HCT116 (cell line): Measurements from ENCODE around the gene CNOT10.

Source experiments
- CEBPB ChIP-seq: IDR thresholded peaks from 2 replicates; pipeline ENCODE4 v1.6.1; 2012; ENCODE audit warnings: low read depth
- EZH2 ChIP-seq: fragments of 200-600 bp; sonication (generic); IDR thresholded peaks from 2 replicates; pipeline ENCODE4 v1.6.1; 2017; ENCODE audit warnings: antibody characterized with exemption, mixed run types
- EZH2phosphoT487 ChIP-seq: fragments of 200-600 bp; IDR thresholded peaks from 2 replicates; pipeline ENCODE4 v1.6.1; 2018; ENCODE audit warnings: antibody characterized with exemption, borderline replicate concordance
- POLR2A ChIP-seq: IDR thresholded peaks from 2 replicates; pipeline ENCODE4 v1.7.0; 2011; ENCODE audit warnings: borderline replicate concordance; ENCODE audit not compliant: insufficient read depth, insufficient read length; ENCODE audit errors: extremely low read depth
- POLR2AphosphoS5 ChIP-seq: IDR thresholded peaks from 2 replicates; pipeline ENCODE4 v1.6.1; 2011; ENCODE audit warnings: mild to moderate bottlenecking, low read depth, low read length, moderate library complexity
- RAD21 ChIP-seq: IDR thresholded peaks from 2 replicates; pipeline ENCODE4 v1.6.1; 2012; ENCODE audit warnings: low read depth, mild to moderate bottlenecking
- SIN3A ChIP-seq: IDR thresholded peaks from 2 replicates; pipeline ENCODE4 v1.6.1; 2012; ENCODE audit warnings: low read depth
- SP1 ChIP-seq: IDR thresholded peaks from 2 replicates; pipeline ENCODE4 v1.6.1; 2012; ENCODE audit warnings: low read depth
- ZBTB33 ChIP-seq: IDR thresholded peaks from 2 replicates; pipeline ENCODE4 v1.6.1; 2011; ENCODE audit warnings: mild to moderate bottlenecking, low read length, moderate library complexity; ENCODE audit not compliant: insufficient replicate concordance; ENCODE audit errors: extremely low read depth
- TF ChIP-seq, protein P1 (sequence below), 3 experiments: fragments of 200-600 bp in 1 of 3; sonication (generic) in 1 of 3; IDR thresholded peaks in 2 of 3; conservative IDR thresholded peaks in 1 of 3; 2 replicates each; pipeline ENCODE4 v1.5.1; 2012 to 2017; ENCODE audit warnings: low read depth in 2 of 3, low read length in 2 of 3, antibody characterized with exemption in 1 of 3, borderline replicate concordance in 1 of 3, control low read depth in 1 of 3, mild to moderate bottlenecking in 1 of 3, mixed read lengths in 1 of 3, mixed run types in 1 of 3, moderate library complexity in 1 of 3; ENCODE audit not compliant: insufficient read depth in 1 of 3
- TF ChIP-seq, protein P2 (sequence below): IDR thresholded peaks from 2 replicates; pipeline ENCODE4 v1.6.1; 2012
- TF ChIP-seq, protein P3 (sequence below): IDR thresholded peaks from 2 replicates; pipeline ENCODE4 v1.6.1; 2012; ENCODE audit warnings: low read depth

GRCh38 chr3:32675650-32676049 is 9.3 kb upstream of the CNOT10 start:
- TF ChIP-seq, protein P1, sequence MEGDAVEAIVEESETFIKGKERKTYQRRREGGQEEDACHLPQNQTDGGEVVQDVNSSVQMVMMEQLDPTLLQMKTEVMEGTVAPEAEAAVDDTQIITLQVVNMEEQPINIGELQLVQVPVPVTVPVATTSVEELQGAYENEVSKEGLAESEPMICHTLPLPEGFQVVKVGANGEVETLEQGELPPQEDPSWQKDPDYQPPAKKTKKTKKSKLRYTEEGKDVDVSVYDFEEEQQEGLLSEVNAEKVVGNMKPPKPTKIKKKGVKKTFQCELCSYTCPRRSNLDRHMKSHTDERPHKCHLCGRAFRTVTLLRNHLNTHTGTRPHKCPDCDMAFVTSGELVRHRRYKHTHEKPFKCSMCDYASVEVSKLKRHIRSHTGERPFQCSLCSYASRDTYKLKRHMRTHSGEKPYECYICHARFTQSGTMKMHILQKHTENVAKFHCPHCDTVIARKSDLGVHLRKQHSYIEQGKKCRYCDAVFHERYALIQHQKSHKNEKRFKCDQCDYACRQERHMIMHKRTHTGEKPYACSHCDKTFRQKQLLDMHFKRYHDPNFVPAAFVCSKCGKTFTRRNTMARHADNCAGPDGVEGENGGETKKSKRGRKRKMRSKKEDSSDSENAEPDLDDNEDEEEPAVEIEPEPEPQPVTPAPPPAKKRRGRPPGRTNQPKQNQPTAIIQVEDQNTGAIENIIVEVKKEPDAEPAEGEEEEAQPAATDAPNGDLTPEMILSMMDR (IDR thresholded peaks at IDR 0.05 in 2 of 3, conservative IDR thresholded peaks at IDR 0.05 in 1 of 3; ENCODE audit: borderline replicate concordance in 1 of 3, insufficient read depth in 1 of 3, low read depth in 2 of 3, low read length in 2 of 3), result no peak
- no peak for TF ChIP-seq SIN3A
- TF ChIP-seq, protein P2, sequence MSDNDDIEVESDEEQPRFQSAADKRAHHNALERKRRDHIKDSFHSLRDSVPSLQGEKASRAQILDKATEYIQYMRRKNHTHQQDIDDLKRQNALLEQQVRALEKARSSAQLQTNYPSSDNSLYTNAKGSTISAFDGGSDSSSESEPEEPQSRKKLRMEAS, result no peak
- no peak for TF ChIP-seq ZBTB33
- TF ChIP-seq EZH2, result no peak
- no peak for TF ChIP-seq CEBPB
- no peak for TF ChIP-seq SP1
- TF ChIP-seq POLR2AphosphoS5, result no peak
- TF ChIP-seq RAD21, result no peak
- TF ChIP-seq POLR2A, result no peak
- no peak for TF ChIP-seq EZH2phosphoT487
- TF ChIP-seq, protein P3, sequence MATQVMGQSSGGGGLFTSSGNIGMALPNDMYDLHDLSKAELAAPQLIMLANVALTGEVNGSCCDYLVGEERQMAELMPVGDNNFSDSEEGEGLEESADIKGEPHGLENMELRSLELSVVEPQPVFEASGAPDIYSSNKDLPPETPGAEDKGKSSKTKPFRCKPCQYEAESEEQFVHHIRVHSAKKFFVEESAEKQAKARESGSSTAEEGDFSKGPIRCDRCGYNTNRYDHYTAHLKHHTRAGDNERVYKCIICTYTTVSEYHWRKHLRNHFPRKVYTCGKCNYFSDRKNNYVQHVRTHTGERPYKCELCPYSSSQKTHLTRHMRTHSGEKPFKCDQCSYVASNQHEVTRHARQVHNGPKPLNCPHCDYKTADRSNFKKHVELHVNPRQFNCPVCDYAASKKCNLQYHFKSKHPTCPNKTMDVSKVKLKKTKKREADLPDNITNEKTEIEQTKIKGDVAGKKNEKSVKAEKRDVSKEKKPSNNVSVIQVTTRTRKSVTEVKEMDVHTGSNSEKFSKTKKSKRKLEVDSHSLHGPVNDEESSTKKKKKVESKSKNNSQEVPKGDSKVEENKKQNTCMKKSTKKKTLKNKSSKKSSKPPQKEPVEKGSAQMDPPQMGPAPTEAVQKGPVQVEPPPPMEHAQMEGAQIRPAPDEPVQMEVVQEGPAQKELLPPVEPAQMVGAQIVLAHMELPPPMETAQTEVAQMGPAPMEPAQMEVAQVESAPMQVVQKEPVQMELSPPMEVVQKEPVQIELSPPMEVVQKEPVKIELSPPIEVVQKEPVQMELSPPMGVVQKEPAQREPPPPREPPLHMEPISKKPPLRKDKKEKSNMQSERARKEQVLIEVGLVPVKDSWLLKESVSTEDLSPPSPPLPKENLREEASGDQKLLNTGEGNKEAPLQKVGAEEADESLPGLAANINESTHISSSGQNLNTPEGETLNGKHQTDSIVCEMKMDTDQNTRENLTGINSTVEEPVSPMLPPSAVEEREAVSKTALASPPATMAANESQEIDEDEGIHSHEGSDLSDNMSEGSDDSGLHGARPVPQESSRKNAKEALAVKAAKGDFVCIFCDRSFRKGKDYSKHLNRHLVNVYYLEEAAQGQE, result no peak
